SK-MEL-5 (cell line): ENCODE measurements around the gene PAIP2B. TPM values are rescaled to one million over a fixed set of nuclear protein-coding genes. Genes with fewer than 3 reads are reported as not detected.

Experiments
- small RNA-seq, 2 experiments: library from RNA; depleted of rRNA; stranded (forward); fragments of <200 nt; gene quantifications; one replicate each; pipeline ENCODE3, GENCODE V24; 2014
- total RNA-seq: library from RNA; depleted of rRNA; stranded (reverse); fragments of >200 nt; shearing (Covaris generic); gene quantifications from 2 replicates; pipeline ENCODE4 v1.2.3, GENCODE V29; 2014; rRNA removed

PAIP2B gene
- total RNA-seq, 1 experiment from 2014 or later, result 1.0 TPM

Small RNAs within 50 kb of the gene (small RNA-seq; reads per million reads assigned to genes)
- 0 reads per million in 2 experiments for gene AC007881.1

Other genes starting within 250 kb of the PAIP2B start
- gene ANKRD53, start 248.5 kb downstream of the PAIP2B start, total RNA-seq, result not detected in 2 replicates
- 55.3 and 59.5 TPM in 2 replicates for gene TEX261, start 232.2 kb downstream of the PAIP2B start, total RNA-seq
- 66.9 and 85.2 TPM in 2 replicates for gene NAGK, start 158.5 kb downstream of the PAIP2B start, total RNA-seq
- gene MCEE, start 96.9 kb downstream of the PAIP2B start, total RNA-seq, result 11.1 and 12.0 TPM in 2 replicates
- 32.1 and 35.0 TPM in 2 replicates for gene MPHOSPH10, start 96.5 kb downstream of the PAIP2B start, total RNA-seq
- gene ZNF638, start 104.7 kb upstream of the PAIP2B start, total RNA-seq, result 166 and 191 TPM in 2 replicates
- gene DYSF, start 226.5 kb upstream of the PAIP2B start, total RNA-seq, result 0.50 and 0.56 TPM in 2 replicates